HuH-7 (cell line): ENCODE measurements around the gene BEGAIN.
"Not testable (repeated sequence)": the region's sequence is repeated elsewhere in the genome, so short reads cannot be mapped to it uniquely, and the experiment has no call there.

Experiments used
- DNase-seq: peaks from one replicate; pipeline ENCODE4 v3.0.0; 2011; ENCODE audit warnings: low spot score

The BEGAIN gene

DNA sequence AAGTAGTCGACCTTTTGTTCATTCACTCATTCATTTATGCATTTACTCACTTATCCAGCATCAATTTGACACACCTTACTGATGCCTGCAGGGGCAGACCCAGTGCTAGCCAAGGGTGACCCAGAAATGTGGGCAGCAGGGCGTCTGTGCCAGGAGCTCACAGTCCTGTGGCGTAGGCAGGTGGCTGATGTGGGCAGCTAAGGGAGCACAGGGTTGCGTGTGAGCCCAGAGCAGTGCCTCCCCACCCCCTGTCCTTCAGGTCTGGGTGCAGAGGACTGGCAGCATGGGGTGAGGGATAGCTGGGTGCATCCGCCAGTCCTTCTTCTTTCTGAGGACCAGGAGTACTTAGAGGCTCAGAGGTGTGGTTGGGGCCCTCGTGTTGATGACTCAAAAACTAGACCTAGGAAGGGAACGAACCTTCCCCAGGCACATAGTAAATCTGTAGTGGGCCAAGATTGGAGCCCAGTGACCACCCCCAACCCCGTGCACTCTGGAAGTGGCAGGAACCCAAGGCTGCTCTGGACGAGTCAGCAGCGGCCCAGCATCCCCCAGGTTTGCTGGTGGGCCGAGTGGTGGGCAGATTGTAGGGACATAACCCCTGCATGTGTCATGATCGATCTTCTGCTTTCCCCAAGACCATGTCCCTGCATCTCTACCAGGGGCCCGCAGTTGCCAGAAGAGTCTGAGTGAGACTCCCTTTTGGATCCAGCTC lies 63.9 kb downstream of the BEGAIN start:
- DNase-seq = no peak

DNA sequence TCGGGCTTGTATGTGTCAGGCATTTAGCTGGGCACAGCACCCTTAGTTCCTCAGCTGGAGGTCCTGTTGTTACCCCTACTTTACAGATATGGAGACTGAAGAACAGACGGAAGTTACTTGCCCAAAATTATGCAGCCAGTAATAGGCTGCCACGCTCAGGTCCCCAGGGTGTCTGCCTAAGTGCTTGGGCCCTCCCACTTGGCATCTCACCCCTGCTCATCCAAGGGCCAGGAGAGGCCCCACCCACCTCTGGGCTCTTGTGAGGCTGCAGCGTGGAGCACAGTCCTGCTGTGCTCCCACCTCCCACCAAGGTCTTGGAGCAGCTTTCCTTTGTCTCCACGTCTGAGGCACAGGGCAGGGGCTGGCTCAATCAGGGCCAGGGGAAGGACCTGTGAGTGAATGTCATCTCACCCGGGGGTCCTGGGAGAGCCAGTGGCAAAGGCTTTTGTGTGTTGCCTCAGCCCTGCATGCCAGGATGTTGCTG lies 64.6 kb downstream of the BEGAIN start:
- no peak for DNase-seq

DNA sequence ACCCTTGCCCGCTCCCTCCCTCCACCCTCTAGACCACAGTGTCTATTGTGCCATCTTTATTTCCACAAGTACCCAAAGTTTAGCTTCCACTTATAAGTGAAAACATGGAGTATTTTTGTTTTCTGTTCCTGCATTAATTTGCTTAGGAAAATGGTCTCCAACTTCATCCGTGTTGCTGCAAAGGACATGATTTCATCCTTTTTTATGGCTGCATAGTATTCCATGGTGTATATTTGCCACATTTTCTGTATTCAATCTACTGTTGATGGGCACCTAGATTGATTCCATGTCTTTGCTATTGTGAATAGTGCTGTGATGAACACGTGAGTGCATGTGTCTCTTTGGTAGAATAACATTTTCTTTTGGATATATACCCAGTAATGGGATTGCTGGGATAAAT lies 81.2 kb downstream of the BEGAIN start:
- DNase-seq = not testable (repeated sequence)

GRCh38 chr14:100504372-100505078 lies 82.7 kb downstream of the BEGAIN start:
- no peak for DNase-seq

DNA sequence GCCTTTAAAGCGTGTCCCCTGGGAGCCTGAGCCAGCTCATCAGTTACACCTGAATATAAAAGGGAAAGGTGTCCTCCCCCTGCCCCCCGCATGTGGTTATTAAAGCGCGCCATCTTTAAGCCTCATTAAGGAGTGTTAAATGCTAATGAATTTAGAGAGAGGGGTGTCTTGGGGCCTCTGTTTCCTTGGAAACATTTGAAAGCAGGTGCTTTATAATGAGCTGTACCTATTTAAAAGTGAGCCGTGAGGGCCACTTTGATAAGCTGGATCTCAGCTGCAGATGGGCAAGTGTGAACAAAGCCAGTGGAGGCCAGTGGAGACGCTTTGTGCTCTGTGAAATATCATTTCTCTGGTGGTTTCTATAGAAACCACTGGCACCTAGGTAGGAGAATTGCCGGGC lies 84.0 kb downstream of the BEGAIN start:
- no peak for DNase-seq

DNA sequence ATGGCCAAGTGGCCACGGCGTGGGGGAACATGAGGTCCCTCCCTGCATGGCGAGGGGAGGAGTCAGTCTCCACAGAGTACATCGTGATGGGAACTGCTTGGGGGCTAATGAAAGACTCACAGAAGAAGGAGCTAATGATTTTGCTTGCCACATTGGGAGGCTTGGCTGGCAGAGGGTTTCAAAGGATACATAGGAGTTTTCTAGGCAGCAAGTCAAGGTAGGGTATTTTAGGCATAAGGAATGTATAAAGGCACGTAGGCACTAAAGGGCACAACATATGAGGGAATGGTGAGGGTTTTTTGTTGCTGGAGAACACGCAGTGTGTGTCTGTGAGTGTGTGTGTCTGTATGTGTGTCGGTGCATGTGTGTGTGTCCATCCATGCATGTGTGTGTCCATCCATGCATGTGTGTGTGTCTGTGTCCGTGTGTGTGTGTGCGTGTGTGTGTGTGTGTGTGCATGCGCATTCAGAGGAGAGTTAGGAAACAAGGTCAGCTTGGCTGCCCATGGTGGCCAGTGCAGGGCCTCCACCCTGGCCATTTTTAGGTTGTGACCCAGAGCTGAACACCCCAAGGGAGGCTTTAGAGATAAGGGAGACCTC lies 84.5 kb downstream of the BEGAIN start:
- DNase-seq = no peak

DNA sequence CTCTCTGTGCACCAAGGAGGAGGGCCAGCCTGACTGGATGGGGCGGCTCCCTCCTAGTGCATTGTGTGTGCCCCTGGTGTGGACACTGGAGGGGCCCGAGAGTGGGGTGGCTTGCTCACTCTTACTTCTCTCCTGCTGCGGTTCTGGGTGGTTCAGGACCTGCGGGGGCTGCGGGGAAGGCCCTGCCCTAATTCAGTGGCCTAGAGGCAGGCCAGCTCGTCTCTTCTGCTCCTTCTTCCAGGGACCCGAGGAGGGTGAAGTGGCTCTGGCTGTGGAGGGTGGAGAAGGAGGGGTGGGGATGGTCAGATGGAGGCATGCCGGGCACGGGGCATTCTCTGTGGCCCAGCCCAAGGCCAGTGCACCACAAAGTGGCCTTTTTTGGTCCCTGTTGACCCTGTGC lies 87.1 kb downstream of the BEGAIN start:
- no peak for DNase-seq

DNA sequence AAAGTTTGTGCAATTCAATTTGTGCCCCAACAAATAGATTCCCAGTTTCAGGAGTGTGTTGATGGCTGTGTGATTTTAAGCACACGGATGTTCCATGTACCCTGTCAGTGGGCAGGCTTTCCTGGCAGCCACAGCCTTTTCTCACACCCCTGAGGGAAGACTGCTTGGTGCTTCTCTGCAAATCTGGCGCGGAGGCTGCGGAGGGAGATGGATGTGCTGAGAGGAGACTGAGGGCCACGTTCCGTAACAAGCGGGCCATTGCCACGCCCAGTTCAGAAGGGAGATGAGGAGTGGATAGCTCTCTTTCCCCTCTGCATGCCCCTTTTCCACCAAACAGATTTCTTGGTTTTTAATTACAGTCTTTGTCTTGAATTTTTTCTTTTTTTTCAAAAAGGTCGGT lies 89.1 kb downstream of the BEGAIN start:
- DNase-seq = no peak

DNA sequence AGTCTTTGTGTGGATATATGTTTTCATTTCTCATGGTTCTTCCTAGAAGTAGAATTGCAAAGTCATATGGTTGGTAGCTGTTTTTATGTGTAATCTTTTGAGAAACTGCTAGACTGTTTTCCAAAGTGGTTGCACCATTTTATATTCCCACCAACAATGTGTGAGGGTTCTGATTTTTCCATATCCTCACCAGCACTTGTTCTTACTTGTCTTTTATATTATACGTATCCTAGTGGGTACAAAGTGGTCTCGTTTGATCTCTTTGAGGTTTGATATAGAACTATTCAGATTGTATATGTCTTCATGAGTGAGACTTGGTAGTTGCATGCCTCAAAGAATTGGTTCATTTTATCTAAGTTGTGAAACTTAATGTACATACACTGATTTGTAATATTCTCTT lies 91.3 kb downstream of the BEGAIN start:
- DNase-seq = no peak

DNA sequence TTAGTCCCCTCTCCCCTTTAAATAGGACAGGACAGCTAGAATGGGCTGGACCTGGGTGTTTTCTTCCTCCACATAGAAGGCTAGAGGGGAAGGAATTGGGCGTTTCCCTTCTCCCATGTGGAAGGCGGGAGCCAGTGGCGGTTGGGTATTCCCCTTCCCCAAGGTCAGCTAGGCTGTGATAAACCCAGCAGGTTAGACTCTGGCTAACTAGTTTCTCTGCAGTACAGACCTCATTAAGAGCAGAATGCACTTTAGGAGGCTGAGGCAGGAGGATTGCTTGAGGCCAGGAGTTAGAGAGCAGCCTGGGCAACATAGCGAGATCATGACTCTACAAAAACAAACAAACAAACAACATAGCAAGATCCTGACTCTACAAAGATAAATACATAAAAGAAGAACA lies 92.6 kb downstream of the BEGAIN start:
- DNase-seq = no peak

DNA sequence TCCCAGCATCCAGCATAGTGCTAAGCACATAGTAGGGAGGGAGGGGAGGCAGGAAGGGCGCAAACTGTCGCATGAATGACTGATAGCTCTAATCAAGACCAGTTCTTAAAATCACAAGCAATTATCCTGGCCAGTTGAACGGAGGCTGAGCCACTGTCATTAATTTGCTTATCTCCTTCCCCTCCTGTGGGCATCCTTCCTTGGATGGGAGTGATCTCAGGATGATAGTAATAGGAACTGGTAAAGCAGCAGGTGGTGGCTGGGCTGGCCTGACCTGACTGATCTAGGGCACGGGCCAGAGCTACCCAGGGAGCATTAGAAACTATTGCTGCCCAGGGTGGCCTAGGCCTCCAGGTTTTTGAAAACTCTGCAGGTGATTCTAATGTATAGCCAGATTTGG lies 97.0 kb downstream of the BEGAIN start:
- no peak for DNase-seq

GRCh38 chr14:100488057-100488456 lies 99.2 kb downstream of the BEGAIN start:
- DNase-seq = no peak

DNA sequence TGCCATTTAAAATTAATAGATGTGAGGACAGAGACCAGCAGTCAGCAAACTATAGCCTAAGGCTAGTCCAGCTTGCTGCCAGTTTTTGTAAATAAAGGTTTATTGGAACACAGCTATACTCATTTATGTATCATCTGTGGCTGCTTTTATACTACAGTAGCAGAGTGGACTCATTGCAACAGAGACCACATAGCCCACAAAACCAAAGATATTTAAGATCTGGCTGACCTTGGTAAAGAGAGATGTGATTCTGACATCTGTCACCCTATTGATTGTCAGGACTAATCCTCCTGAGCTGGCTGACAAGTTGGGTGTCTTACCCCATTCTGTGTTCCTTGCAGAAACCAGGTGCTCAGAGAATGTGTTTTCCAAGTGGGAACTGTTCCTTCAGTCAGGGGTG lies 99.9 kb downstream of the BEGAIN start:
- DNase-seq = no peak
